H1 (cell line): ENCODE data around the gene PRPF6.

Experiments
- ASH2L ChIP-seq: fragments of 200-600, 300-600 bp; sonication (generic); IDR thresholded peaks from one replicate; pipeline ENCODE4 v1.7.1; 2017; ENCODE audit warnings: low read length
- CEBPB ChIP-seq: IDR thresholded peaks from 2 replicates; pipeline ENCODE4 v1.6.1; 2012; ENCODE audit warnings: low read depth, low read length
- CHD1 ChIP-seq: IDR thresholded peaks from 2 replicates; pipeline ENCODE4 v1.6.1; 2012; ENCODE audit warnings: low read depth, low read length, improper control_type of control experiment
- EP300 ChIP-seq, 2 experiments: IDR thresholded peaks; 1 replicate in 1 of 2; 2 replicates in 1 of 2; pipeline ENCODE4 v1.6.1; 2011 to 2012; ENCODE audit warnings: low read depth in 2 of 2, low read length in 2 of 2, mild to moderate bottlenecking in 2 of 2, borderline replicate concordance in 1 of 2, inconsistent platforms in 1 of 2, moderate library complexity in 1 of 2
- GABPA ChIP-seq: IDR thresholded peaks from 2 replicates; pipeline ENCODE4 v1.6.1; 2011; ENCODE audit warnings: mild to moderate bottlenecking, low read length, moderate library complexity, borderline replicate concordance; ENCODE audit not compliant: insufficient read depth
- GTF2F1 ChIP-seq: IDR thresholded peaks from 2 replicates; pipeline ENCODE4 v1.6.1; 2012; ENCODE audit warnings: low read depth, low read length, improper control_type of control experiment, borderline replicate concordance
- POLR2A ChIP-seq, 2 experiments: IDR thresholded peaks; 1 replicate in 1 of 2; 2 replicates in 1 of 2; pipeline ENCODE4 v1.6.1; 2011; ENCODE audit warnings: low read depth in 2 of 2, low read length in 2 of 2, mild to moderate bottlenecking in 2 of 2; ENCODE audit errors: control extremely low read depth in 1 of 2
- POLR2AphosphoS5 ChIP-seq: IDR thresholded peaks from 2 replicates; pipeline ENCODE4 v1.6.1; 2011; ENCODE audit warnings: low read depth, low read length
- SP4 ChIP-seq: IDR thresholded peaks from 2 replicates; pipeline ENCODE4 v1.6.1; 2012; ENCODE audit warnings: low read length, inconsistent platforms
- TAF1 ChIP-seq: IDR thresholded peaks from 2 replicates; pipeline ENCODE4 v1.6.1; 2011; ENCODE audit warnings: mild to moderate bottlenecking, low read depth, low read length
- TCF12 ChIP-seq: IDR thresholded peaks from 2 replicates; pipeline ENCODE4 v1.6.1; 2011; ENCODE audit warnings: low read depth, mild to moderate bottlenecking, low read length
- TF ChIP-seq, protein P1 (sequence below), 3 experiments: IDR thresholded peaks; 1 replicate in 2 of 3; 2 replicates in 1 of 3; pipeline versions ENCODE4 v1.5.1 to v1.6.1; 2011; ENCODE audit warnings: low read length in 3 of 3, mild to moderate bottlenecking in 3 of 3, inconsistent platforms in 2 of 3, low read depth in 1 of 3, moderate library complexity in 1 of 3; ENCODE audit not compliant: insufficient read depth in 1 of 3; ENCODE audit errors: control extremely low read depth in 1 of 3

DNA sequence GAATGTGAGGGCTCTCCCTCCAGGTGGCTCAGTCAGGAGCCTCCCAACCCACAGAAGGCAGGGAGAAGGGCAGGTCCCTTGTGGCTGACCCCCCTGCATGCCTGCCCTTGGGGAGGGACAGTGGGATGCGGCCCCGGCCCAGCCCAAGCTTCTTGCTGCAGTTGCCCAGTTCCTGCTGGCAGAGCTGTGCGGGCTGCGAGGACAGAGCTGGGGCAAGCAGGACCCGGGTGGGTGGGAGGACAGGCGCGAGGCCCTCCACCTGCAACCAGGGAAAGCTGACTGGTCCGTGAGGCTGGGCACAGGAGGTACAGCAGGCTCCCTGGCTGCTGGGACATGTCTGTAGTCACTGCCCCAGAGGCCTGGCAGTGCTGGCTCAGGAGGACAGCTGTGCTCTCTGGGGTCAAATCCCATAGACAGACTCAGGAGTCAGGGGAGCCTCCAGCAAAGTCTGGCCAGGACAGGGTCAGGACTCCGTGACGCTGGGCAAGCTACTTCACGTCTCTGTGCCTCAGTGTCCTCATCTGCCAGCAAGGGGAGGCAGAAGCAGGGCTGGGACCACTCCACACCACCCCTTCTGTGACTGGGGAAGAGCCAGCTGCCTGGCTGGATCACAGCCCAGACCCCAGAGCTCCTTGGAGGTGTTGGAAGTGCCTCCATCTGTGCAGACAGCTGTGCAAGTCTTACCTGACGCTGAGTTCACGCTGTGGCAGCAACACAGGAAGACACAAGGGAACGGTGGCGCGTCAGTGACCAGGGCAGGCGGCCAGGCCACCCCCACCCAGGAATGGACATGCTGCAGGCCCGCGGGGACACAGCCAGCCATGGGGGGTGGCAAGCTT, 37.7 kb upstream of the PRPF6 start:
- TF ChIP-seq CEBPB (no peak), POLR2A (IDR thresholded peaks at IDR 0.05; ENCODE audit: control extremely low read depth in 1 of 2, low read depth in 2 of 2, low read length in 2 of 2) (no peak), SP4 (no peak), CHD1 (no peak), GABPA (no peak), TAF1 (no peak), POLR2AphosphoS5 (0 out of 2 replicates have a peak, but pooled peaks have one; percentile 18), ASH2L (no peak), EP300 (IDR thresholded peaks at IDR 0.05; ENCODE audit: borderline replicate concordance in 1 of 2, low read depth in 2 of 2, low read length in 2 of 2) (no peak), TCF12 (no peak), GTF2F1 (no peak)
- TF ChIP-seq, protein P1, sequence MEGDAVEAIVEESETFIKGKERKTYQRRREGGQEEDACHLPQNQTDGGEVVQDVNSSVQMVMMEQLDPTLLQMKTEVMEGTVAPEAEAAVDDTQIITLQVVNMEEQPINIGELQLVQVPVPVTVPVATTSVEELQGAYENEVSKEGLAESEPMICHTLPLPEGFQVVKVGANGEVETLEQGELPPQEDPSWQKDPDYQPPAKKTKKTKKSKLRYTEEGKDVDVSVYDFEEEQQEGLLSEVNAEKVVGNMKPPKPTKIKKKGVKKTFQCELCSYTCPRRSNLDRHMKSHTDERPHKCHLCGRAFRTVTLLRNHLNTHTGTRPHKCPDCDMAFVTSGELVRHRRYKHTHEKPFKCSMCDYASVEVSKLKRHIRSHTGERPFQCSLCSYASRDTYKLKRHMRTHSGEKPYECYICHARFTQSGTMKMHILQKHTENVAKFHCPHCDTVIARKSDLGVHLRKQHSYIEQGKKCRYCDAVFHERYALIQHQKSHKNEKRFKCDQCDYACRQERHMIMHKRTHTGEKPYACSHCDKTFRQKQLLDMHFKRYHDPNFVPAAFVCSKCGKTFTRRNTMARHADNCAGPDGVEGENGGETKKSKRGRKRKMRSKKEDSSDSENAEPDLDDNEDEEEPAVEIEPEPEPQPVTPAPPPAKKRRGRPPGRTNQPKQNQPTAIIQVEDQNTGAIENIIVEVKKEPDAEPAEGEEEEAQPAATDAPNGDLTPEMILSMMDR (IDR thresholded peaks at IDR 0.05; ENCODE audit: control extremely low read depth in 1 of 3, insufficient read depth in 1 of 3, low read depth in 1 of 3, low read length in 3 of 3): no peak
